SH-SY5Y (cell line): ENCODE measurements around the gene PRKCH.

Experiments
- GATA2 ChIP-seq: IDR thresholded peaks from 2 replicates; pipeline ENCODE4 v1.6.1; 2011; ENCODE audit warnings: mild to moderate bottlenecking, low read depth, low read length
- GATA3 ChIP-seq: IDR thresholded peaks from 2 replicates; pipeline ENCODE4 v1.6.1; 2011; ENCODE audit warnings: low read depth, mild to moderate bottlenecking, low read length, moderate library complexity

PRKCH gene

GRCh38 chr14:61577506-61577931 is 256.1 kb downstream of the PRKCH start:
- TF ChIP-seq GATA2, result no peak
- no peak for TF ChIP-seq GATA3

- TF ChIP-seq GATA3, result no peak; the same call in 1 of the 2 replicates
Measured at GRCh38 chr14:61578745-61579144, 257.4 kb downstream of the PRKCH start.

DNA sequence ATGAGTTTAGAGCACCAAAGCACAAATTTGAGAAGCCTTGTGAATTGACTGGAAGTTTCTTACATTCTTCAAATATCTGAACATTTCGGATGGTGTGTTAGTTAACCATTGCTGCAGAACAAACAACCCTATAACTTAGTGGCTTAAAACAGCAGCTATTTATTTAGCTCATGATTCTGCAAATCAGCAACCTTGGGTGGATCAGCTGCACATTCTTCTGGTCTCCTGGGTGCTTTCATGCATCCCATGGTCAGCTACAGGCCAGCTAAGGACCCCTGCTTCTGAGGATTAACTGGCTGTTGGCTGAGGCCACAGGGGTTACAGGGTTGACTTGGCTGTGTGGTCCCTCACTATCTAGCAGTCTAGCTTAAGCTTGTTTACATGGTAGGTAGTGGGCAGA is 260.0 kb downstream of the PRKCH start:
- TF ChIP-seq GATA2 (no peak), GATA3 (no peak)

- TF ChIP-seq GATA2 (no peak), GATA3 (no peak)
Measured at GRCh38 chr14:61581955-61582615, 260.7 kb downstream of the PRKCH start.

DNA sequence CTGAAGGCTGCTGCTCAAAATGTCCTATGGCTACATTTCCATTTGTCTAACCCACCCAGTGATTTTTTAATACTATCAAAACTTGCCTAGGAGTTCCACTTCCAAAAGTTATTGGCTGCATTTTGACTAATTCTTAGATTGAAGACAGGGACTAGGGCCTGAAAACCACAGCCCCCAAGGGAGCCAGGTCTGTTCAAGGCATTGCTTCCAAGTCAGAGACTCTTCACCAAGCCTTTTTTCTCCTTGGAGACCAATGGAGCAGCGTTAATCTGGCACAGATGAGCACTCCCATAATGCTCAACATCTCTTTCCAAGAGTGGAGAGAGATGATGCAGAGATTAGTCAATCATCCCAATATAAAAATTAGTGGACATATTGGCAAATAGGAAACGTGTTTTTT is 261.4 kb downstream of the PRKCH start:
- TF ChIP-seq GATA2, result no peak
- no peak for TF ChIP-seq GATA3

DNA sequence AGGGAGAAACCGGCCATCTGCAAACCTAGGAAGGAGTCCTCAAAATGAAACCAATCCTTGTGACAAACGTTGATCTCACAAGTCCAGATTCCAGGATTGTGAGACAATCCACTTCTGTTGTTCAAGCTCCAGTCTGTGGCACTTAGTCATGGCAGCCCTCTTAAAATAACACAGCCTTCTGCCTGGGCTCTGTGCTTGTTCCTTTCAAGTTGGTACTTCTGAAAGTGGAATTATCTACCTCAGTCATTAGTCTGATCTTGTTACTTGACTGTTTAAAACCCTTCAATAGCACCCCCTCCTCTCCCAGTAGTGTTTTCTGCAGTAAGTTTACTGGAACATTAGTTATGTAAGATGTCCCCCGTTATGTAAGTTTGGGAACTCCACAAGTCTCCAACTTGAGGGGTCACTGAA is 263.0 kb downstream of the PRKCH start:
- TF ChIP-seq GATA2 (no peak), GATA3 (no peak)

- TF ChIP-seq GATA2, result no peak
- TF ChIP-seq GATA3, result no peak
Measured at GRCh38 chr14:61585598-61586543, 264.5 kb downstream of the PRKCH start.

DNA sequence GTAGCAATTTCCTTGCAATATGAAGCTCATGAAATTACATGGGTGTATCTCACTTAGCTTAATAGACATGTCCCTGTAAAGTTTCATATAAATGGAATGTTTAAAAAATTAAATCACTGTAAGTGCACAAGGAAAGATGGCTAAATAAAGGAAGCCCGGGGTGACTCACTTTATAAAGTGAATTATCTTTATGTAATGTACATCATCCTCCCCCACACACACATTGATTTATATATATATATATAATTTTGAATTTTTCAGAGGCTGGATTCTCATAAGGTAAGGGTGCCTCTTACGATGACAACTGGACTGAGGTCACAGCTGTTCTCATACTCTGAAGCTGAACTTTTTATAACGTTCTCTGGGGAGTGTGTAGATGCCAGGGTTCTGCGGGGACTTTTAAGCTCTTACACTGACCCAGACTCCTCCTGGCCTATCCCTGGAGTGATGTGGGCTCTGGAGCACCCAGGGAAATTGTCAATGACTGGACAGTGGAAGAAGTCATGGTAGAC is 265.2 kb downstream of the PRKCH start:
- TF ChIP-seq GATA3 (no peak), GATA2 (no peak)

DNA sequence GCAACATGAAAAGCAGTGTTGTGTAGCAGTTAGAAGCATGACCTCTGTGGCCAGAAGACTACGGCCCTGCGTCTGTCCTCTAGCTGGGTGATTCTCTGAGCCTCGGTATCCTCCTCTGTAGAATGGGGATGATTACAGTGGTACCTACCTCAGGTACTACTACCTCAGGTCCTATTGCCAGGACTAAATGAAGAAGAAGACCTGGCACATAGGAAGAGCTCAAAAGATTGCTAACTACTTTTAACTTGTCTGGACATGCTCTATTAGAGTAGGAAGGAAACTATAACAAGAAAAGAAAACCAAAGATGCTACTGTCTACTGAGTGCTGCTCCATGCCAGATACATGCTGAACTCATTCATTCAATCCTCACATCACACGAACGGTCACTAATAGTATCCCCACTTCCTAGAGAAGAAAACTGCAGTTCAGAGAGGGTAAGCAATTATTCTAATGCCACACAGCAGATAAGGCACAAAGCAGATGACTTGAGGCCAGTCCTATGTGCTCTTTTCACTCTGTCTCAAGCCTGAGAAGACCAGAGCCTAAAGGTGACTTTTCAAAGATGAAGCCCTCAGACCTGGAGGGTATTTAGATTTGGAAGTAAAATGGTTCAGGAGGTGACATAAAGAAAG is 265.8 kb downstream of the PRKCH start:
- TF ChIP-seq GATA2 (no peak), GATA3 (no peak)

GRCh38 chr14:61588419-61588901 is 267.1 kb downstream of the PRKCH start:
- TF ChIP-seq GATA3 (no peak), GATA2 (no peak)

DNA sequence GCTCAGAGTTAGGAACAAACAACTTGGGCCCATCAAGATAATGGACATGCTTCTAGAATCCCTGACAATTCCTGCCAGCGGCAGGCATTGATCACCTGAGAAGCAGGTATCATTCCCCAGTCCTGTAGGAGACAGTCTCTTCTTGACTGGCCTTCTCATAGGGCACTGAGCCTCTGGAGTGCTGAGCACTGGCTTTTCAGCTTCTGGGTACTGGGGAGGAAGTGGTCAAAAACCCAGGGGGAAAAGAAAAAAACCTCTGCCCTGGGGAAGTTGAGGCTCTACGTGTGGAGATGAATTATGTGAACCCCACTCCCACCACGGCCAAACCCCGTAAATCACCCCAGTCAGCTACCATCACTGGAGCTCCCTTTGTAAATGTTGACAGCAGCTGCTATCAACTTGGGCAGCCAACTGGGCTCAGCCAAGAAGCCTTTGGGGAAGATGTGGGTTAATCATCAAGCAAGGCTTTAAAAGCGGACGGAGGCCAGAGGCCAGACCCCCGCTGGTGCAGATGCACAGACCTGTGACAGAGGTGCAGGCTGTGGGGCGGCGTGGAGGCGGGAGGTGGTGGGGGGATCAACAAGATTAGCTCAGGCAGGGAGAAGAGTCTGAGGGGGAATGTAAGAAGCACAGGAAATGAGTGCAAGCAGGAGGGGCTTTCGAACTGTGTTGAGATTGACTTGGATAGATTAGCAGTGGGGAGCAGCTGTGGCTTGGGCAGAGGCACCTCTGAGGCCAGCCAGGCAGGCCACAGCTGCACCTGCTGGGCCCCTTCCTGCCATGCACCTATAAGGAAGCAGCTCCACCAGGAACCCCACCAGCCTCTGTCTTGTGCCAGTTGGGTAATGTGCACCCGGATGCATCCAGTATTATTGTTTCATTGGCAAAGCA is 268.6 kb downstream of the PRKCH start:
- TF ChIP-seq GATA2 (no peak), GATA3 (no peak)

DNA sequence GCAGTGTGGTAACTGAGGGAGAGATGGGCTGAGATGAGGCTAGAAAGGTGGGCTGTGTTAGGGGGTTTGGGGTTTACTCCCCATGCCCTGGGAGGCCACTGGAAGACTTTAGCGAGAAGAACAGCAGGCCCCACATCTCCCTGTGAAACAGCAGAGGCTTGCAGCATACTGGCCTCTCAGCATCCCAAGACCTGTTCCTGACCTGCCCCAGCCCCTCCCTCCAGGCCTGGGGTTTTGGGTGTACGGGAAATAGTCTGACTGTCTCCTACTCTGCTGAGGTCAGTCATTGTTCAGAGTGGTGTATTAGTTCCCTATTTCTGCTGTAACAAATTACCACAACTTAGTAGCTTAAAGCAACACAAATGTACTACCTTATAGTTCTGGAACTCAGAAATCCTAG is 270.5 kb downstream of the PRKCH start:
- TF ChIP-seq GATA2 (no peak), GATA3 (no peak)

DNA sequence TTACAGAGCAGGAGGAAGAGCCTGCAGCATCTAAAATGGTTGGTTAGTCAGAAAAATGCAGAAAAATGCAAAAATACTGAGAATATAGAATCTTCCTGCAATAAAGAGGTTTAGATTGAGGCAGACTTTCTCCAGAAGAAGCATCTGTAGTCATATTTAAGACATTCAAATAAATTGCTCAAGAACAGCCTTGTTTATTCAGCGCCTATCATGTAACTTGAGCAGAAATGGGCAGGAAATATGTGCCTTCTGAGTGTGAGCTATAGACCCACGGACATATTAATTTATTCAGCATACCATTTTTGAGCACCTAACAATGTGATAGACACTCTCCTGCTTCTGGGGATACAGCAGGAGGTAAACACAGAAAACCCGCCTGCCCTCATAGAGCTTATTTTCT is 272.0 kb downstream of the PRKCH start:
- TF ChIP-seq GATA2, result no peak
- TF ChIP-seq GATA3, result no peak
